HG02938 (cell line): Measurements from ENCODE around the gene ERBB2.
A peak's percentile ranks its signal among the peaks of the same experiment; 100 is the strongest.
"Not testable (repeated sequence)": the region's sequence is repeated elsewhere in the genome, so short reads cannot be mapped to it uniquely, and the experiment has no call there.

Experiments used
- ATAC-seq: cut with Tn5 transposase; IDR thresholded peaks from one replicate; pipeline ENCODE4 v1.9.1; 2021; ENCODE audit warnings: mild to moderate bottlenecking, moderate library complexity; ENCODE audit not compliant: unreplicated experiment

ERBB2 gene

DNA sequence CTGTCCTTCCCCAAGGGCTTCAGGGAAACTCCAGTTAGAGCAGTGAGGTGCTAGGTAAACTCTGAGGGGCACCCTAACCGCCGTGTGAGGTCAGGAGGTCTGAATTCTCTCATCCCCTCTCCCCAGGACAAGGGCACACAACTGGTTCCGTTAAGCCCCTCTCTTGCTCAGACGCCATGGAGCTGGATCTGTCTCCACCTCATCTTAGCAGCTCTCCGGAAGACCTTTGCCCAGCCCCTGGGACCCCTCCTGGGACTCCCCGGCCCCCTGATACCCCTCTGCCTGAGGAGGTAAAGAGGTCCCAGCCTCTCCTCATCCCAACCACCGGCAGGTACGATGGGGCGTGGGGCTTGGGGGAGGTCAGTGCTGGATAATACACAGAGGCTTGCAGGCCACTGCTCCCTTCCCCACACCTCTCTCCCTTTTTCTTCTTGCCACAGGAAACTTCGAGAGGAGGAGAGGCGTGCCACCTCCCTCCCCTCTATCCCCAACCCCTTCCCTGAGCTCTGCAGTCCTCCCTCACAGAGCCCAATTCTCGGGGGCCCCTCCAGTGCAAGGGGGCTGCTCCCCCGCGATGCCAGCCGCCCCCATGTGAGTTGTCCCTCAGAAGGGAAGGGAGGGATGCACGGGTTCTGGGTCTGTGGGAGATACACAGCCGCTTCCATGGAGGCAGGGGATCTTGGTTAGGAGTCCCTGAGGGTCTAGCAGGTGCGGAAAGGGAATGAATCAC is 42.4 kb downstream of the ERBB2 start:
- ATAC-seq, result no peak

GRCh38 chr17:39742856-39743436 is 43.1 kb downstream of the ERBB2 start:
- no peak for ATAC-seq

DNA sequence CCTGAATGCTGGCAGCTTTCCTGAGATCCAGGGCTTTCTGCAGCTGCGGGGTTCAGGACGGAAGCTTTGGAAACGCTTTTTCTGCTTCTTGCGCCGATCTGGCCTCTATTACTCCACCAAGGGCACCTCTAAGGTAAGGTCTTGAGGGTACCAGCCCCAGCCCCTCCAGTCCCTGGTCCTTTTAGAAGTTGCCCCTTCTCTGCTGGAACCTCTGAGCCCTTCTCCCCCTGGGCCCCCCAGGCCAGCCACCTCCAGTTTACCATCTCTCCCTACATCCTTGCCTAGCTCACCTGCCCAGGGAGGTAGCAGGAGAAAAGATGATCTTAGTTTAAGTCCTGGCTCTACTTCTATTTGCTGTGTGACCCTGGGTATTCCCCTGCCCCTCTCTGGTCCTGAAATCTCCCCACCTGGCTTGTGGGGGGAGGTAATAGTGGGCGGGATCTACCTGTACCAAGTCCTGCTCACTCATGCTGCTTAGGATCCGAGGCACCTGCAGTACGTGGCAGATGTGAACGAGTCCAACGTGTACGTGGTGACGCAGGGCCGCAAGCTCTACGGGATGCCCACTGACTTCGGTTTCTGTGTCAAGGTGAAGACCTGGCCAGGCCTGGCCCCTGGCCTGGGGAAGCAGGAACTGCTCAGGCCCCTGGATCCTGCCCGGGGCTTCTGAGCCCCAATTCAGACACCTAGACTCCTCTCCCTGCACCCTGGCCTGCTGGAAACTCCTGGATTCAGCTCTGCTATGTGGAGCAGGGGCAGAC is 44.4 kb downstream of the ERBB2 start:
- no peak for ATAC-seq

DNA sequence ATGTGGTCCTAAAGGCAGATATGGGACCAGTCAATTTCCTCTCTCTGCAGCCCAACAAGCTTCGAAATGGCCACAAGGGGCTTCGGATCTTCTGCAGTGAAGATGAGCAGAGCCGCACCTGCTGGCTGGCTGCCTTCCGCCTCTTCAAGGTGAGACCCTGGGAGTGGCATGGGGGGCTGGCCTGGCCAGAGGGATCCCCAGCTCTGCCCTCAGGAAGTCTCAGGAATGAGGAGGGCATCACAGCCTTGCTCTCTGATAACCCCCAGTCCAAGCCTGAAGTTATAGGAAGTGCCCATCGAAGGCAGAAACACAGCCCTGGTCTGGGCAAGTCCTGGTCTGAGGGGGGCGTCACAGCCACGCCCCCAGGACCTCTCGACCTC is 45.0 kb downstream of the ERBB2 start:
- no peak for ATAC-seq

- no peak for ATAC-seq
Measured at GRCh38 chr17:39745335-39746144, 45.7 kb downstream of the ERBB2 start.

GRCh38 chr17:39746145-39746461 is 46.2 kb downstream of the ERBB2 start:
- no peak for ATAC-seq

- no peak for ATAC-seq
Measured at GRCh38 chr17:39747745-39748144, 47.9 kb downstream of the ERBB2 start.

DNA sequence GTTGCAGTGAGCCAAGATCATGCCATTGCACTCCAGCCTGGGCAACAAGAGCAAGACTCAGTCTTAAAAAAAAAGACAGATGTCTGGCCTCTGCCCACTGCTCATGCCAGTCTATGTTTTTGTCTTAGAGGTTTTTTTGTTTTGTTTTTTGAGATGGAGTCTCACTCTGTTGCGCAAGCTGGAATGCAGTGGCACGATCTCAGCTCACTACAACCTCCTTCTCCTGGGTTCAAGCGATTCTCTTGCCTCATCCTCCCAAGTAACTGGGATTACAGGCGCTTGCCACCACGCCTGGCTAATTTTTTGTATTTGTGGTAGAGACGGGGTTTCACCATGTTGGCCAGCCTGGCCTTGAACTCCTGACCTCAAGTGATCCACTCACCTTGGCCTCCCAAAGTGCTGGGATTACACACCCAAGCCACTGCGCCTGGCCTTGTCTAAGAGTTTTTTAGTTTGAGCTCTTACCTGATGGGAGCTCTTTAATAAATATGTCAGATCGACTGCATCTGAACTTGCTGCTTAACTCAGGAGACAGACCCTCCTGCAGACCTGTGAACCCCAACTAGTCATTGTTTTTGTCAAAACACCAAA is 48.7 kb downstream of the ERBB2 start:
- ATAC-seq, result not testable (repeated sequence)

DNA sequence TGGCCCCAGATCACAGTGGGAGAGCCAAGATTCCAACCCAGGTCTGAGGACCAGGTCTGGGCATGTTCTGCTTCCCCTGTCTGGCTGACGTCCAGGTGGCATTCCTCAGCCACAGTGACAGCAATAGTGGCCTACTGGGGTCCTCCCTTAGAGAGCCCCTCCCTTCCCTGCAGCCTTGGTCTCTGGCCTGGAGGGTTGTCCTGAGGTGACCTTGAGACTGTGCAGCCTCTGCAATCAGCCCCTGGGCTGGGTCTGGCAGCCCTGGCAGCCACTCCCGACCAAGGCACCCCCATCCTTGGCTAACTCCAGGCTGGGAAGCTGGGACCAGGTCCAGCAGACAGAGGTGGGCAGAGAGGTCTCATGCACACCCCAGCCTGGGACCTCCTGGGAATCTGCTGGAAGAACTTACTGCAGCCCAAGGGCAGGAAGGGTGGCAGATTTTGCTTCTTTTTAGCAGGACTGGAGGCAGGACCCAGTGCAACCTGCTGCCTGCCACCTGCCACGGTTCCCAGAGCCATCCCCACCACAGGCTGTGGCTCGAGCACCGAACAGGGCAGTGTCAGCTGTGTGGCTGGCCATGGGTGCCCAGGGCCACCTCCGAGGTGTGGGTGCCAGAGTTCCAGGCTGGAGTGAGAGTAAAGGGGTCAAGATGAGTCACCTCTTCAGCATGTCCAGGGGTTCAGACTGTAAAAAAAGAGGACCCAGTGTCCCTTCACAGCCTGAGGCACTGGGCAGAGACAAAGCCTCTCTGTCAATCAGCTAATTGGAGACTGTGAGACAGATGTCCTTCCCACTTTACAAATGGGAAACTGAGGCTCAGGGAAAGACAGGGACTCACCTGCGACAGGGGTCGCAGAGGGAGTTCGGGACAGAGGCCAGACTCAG is 50.5 kb downstream of the ERBB2 start:
- no peak for ATAC-seq

- ATAC-seq, result no peak
Measured at GRCh38 chr17:39751016-39751543, 51.2 kb downstream of the ERBB2 start.

DNA sequence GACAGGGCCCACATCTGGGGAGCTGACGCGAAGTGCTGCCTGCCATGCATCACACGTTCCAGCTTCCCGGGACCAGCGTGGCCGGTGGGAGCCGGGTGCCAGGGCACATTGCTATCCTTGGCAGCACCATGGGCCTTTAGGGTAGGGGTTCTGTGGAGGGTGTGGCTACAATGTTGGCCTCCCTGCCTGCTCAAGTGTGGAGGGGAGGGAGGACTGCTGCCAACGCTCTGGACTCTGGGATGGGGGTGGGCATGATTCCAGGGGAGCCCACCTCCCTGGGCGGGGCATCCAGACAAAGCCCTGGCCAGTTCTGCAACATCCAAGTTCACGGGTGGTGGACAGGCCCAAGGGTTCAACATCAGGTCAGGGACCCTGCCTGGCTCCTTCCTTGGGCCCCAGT is 51.8 kb downstream of the ERBB2 start:
- ATAC-seq, result no peak

GRCh38 chr17:39752241-39752881 is 52.5 kb downstream of the ERBB2 start:
- ATAC-seq, result no peak

- ATAC-seq, result peak; percentile 14
Measured at GRCh38 chr17:39753514-39754160, 53.8 kb downstream of the ERBB2 start.

DNA sequence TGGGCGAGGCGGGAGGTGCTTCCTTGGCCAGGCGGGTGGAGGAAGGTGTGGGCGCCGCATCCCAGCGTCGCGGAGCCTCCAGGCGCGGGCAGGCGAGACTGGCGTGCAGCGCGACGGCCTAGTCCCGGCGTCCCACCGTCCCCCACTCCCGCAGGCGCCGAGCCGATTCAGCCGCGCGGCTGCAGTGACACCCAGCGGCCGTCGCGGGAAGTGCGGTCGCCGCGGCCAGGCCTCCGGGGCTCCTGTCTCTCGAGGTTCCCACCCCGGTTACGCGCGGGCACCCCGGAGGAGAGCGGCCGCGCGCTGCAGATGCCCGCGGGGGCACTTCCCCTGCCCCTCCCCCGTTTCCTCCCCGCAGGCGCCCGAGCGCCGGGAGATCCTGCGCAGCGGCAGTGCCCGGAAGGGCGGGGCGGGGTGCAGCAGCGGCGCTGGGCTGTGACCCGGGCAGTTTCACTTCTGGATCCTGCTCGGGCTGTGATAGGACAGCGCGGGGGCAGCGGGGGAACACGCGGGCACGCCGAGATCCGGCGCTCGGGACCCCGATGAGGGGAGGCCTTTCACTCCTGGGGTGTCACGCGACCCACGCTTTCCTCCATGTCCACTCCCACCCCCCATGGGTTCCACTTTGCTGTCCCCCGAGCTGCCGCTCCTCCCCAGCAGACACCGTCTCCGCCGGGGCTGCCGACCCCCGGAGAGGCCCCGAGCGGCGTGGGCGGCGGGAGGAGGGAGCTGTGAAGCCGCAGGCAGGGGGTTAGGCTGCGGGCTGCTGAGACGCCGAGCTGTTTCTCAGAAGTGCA is 54.5 kb downstream of the ERBB2 start:
- ATAC-seq, result peak; percentile 58

DNA sequence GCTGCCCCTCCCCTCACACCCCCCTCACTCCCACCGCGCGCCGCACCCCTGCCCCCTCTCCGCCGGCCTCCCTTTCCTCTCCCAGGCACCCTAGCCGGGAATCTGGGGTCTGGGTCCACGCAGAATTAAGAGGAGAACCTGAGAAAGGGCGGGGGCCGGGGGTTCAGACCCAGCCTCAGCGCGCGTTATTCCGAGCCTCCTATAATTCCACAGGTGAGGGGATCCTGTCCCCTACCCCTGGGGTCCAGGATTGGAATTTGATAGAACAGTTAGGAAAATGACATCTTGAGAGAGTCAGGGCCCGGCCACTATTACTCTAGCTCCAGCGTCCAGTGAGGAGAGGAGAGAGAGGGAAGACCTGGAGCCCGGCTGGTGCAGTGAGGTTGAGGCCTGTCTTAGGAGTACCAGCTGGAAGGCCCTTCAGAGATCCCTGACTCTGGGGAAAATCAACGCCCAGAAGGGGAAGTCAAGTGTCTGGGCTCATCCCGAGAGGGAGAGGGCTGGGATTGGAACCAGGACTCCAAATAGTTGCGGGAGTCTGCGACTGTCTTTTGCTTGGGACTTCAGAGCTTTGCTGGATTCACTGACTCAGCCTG is 55.2 kb downstream of the ERBB2 start:
- ATAC-seq, result no peak

- no peak for ATAC-seq
Measured at GRCh38 chr17:39755554-39756379, 55.9 kb downstream of the ERBB2 start.
